ENCODE data around the gene YIPF2. TPM values are rescaled to one million over a fixed set of nuclear protein-coding genes. Genes with fewer than 3 reads are reported as not detected.

The YIPF2 gene
- total RNA-seq, 1 donor from 2014 or later: 53.3 TPM

DNA sequence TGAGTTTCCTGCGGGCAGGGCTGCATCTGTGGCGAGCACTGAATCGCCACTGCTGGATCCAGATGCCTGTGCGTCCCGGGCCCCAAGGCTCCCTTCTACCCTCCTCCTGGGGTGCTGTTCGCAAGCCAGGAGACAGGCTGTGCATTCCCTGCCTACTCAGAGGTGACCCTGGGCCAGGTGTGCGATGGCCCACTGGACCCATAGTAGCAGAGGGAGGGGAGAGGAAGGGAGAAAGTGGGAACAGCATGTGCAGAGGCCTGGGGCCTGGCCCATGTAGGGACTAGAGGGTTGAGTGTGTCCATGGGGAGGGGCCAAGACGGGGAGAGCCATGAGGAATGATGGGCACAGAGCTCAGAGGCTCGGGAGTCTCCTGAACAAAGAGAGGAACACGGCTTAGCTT is 29.8 kb downstream of the YIPF2 start:
- TF ChIP-seq, protein P1, sequence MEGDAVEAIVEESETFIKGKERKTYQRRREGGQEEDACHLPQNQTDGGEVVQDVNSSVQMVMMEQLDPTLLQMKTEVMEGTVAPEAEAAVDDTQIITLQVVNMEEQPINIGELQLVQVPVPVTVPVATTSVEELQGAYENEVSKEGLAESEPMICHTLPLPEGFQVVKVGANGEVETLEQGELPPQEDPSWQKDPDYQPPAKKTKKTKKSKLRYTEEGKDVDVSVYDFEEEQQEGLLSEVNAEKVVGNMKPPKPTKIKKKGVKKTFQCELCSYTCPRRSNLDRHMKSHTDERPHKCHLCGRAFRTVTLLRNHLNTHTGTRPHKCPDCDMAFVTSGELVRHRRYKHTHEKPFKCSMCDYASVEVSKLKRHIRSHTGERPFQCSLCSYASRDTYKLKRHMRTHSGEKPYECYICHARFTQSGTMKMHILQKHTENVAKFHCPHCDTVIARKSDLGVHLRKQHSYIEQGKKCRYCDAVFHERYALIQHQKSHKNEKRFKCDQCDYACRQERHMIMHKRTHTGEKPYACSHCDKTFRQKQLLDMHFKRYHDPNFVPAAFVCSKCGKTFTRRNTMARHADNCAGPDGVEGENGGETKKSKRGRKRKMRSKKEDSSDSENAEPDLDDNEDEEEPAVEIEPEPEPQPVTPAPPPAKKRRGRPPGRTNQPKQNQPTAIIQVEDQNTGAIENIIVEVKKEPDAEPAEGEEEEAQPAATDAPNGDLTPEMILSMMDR (IDR thresholded peaks at IDR 0.05; ENCODE audit: unreplicated experiment): no peak
- peak overlapping the region; percentile 45 for H3K27ac Mint-ChIP-seq
- H3K36me3 Mint-ChIP-seq (ENCODE audit: insufficient read depth): peaks cover 5% of the 10 kb centered on the region
- no peak for DNase-seq (ENCODE audit: low spot score, unreplicated experiment)
- H3K9me3 Mint-ChIP-seq (ENCODE audit: low read depth): peaks cover 6% of the 10 kb centered on the region
- H3K27me3 Mint-ChIP-seq: no peaks in the 10 kb centered on the region
- H3K4me3 Mint-ChIP-seq (ENCODE audit: low read depth): no peak overlapping the region
- H3K4me1 Mint-ChIP-seq (ENCODE audit: low read depth): peaks cover 12% of the 10 kb centered on the region

DNA sequence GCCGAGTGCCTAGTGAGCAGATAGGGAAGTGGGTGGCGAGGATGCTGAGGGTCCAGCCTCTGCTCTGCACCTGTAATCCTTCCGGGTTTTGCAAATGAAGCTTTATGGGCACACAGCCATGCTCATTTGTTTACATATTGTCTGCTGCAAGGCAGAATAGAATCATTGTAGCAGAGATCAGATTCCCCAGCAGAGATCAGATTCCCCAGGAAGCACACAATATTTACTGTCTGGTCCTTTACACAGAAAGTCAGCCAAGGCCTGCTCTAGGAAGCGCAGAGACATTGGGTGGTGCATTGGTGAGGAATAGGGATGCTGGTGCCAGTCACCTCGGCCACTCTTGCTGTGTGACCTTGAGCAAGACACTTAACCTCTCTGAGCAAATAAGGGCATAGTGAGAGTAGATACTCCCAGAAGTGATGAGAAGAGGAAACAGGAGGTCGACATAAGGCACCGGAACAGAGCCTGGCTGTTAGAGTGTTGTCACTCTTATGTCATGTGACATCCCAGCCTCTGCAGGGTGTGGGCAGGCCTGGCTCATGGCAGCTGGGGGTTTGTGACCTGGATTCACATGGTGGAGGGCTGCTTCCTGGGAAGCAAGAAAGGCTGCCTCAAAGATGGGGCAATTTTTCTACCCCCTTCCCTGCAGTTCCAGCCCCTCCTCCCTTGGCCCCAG is 31.4 kb downstream of the YIPF2 start:
- no peak for DNase-seq (ENCODE audit: low spot score, unreplicated experiment)
- peak overlapping the region; percentile 76 for H3K27ac Mint-ChIP-seq
- TF ChIP-seq, protein P1 (IDR thresholded peaks at IDR 0.05; ENCODE audit: unreplicated experiment): no peak
- peaks cover 15% of the 10 kb centered on the region for H3K4me1 Mint-ChIP-seq (ENCODE audit: low read depth)
- no peaks in the 10 kb centered on the region for H3K9me3 Mint-ChIP-seq (ENCODE audit: low read depth)
- no peak overlapping the region for H3K4me3 Mint-ChIP-seq (ENCODE audit: low read depth)
- H3K27me3 Mint-ChIP-seq: no peaks in the 10 kb centered on the region
- no peaks in the 10 kb centered on the region for H3K36me3 Mint-ChIP-seq (ENCODE audit: insufficient read depth)

DNA sequence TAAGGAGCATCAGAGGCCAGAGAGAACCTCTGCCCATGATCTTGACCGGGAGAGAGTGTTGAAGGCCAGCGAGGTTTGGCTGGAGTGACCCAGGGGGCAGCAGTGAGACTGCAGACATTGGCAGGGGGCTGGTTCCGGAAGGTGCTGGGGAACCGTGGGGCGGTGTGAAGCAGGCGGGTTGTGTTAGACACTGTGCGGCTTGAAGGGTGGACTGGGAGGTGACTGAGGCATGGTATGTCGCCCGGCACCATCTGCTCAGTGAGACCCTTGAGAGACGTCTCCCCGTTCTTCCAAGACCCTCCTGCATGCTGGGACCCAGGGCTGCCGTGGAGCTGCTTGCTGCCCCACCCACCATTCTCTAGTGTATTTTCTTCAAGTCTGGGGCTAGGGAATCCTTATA is 32.5 kb downstream of the YIPF2 start:
- no peak overlapping the region for H3K4me3 Mint-ChIP-seq (ENCODE audit: low read depth)
- peaks cover 23% of the 10 kb centered on the region for H3K4me1 Mint-ChIP-seq (ENCODE audit: low read depth)
- no peaks in the 10 kb centered on the region for H3K27me3 Mint-ChIP-seq
- H3K36me3 Mint-ChIP-seq (ENCODE audit: insufficient read depth): no peaks in the 10 kb centered on the region
- TF ChIP-seq, protein P1 (IDR thresholded peaks at IDR 0.05; ENCODE audit: unreplicated experiment): peak; percentile 29
- peak overlapping the region; percentile 67 for H3K27ac Mint-ChIP-seq
- DNase-seq (ENCODE audit: low spot score, unreplicated experiment): no peak
- H3K9me3 Mint-ChIP-seq (ENCODE audit: low read depth): no peaks in the 10 kb centered on the region

DNA sequence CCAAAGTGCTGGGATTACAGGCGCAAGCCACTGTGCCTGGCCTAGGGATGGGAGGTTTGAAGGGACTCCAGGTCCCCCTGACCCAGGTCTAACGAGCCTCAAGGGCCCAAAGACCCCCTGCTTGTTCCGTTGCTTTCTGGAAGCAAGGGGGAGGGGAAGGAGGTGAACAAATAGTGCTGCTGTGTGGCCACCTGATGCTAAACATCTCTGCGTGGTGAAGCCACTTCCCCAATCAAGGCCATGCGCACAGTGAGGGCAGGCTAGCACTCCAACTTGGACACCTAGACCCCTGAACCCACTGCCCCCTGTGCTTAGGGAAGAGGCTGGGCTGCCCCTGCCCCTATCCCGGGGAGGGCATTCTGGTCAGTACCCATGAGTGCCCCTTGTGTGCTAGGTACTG is 33.1 kb downstream of the YIPF2 start:
- H3K36me3 Mint-ChIP-seq (ENCODE audit: insufficient read depth): no peaks in the 10 kb centered on the region
- H3K4me1 Mint-ChIP-seq (ENCODE audit: low read depth): peaks cover 23% of the 10 kb centered on the region
- no peak for DNase-seq (ENCODE audit: low spot score, unreplicated experiment)
- TF ChIP-seq, protein P1 (IDR thresholded peaks at IDR 0.05; ENCODE audit: unreplicated experiment): no peak
- H3K4me3 Mint-ChIP-seq (ENCODE audit: low read depth): no peak overlapping the region
- no peaks in the 10 kb centered on the region for H3K9me3 Mint-ChIP-seq (ENCODE audit: low read depth)
- H3K27ac Mint-ChIP-seq: peak overlapping the region; percentile 67
- H3K27me3 Mint-ChIP-seq: no peaks in the 10 kb centered on the region

DNA sequence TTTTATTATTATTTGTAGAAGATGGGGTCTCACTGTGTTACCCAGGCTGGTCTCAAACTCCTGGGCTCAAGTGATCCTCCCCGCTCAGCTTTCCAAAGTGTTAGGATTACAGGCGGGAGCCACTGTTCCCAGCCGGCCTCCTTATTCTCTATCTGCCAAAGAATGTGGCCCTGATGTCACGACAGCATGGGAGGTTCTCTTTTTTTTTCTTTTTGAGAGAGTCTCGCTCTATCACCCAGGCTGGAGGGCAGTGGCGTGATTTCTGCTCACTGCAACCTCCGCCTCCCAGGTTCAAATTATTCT is 33.6 kb downstream of the YIPF2 start:
- Mint-ChIP-seq H3K27me3 (no peaks in the 10 kb centered on the region), H3K4me1 (ENCODE audit: low read depth) (peaks cover 23% of the 10 kb centered on the region), H3K9me3 (ENCODE audit: low read depth) (no peaks in the 10 kb centered on the region), H3K27ac (no peak overlapping the region), H3K36me3 (ENCODE audit: insufficient read depth) (no peaks in the 10 kb centered on the region), H3K4me3 (ENCODE audit: low read depth) (no peak overlapping the region)
- no peak for DNase-seq (ENCODE audit: low spot score, unreplicated experiment)
- TF ChIP-seq, protein P1 (IDR thresholded peaks at IDR 0.05; ENCODE audit: unreplicated experiment): no peak
